ENCODE data around the gene NPAS3. TPM values are rescaled to one million over a fixed set of nuclear protein-coding genes. Genes with fewer than 3 reads are reported as not detected.

NPAS3 gene
- total RNA-seq, 1 donor from 2014 or later = 2.0 TPM

GRCh38 chr14:33728010-33728498 is 789.4 kb downstream of the NPAS3 start:
- no peak for TF ChIP-seq CTCF (IDR thresholded peaks at IDR 0.05; ENCODE audit: insufficient read depth, low read length, poor library complexity, severe bottlenecking)
- Histone ChIP-seq H3K36me3 (ENCODE audit: control insufficient read depth, insufficient read depth, low read length) (no peaks in the 10 kb centered on the region), H3K4me3 (ENCODE audit: low read depth, low read length) (no peak overlapping the region), H3K27me3 (ENCODE audit: control insufficient read depth, insufficient read depth, low read length) (no peaks in the 10 kb centered on the region)
- DNase-seq (ENCODE audit: low read depth) = no peak

GRCh38 chr14:33730156-33730555 is 791.5 kb downstream of the NPAS3 start:
- Histone ChIP-seq H3K36me3 (ENCODE audit: control insufficient read depth, insufficient read depth, low read length) (no peaks in the 10 kb centered on the region), H3K4me3 (ENCODE audit: low read depth, low read length) (no peak overlapping the region), H3K27me3 (ENCODE audit: control insufficient read depth, insufficient read depth, low read length) (no peaks in the 10 kb centered on the region)
- TF ChIP-seq CTCF (IDR thresholded peaks at IDR 0.05; ENCODE audit: insufficient read depth, low read length, poor library complexity, severe bottlenecking) = no peak
- no peak for DNase-seq (ENCODE audit: low read depth)

GRCh38 chr14:33732175-33732574 is 793.5 kb downstream of the NPAS3 start:
- no peak for TF ChIP-seq CTCF (IDR thresholded peaks at IDR 0.05; ENCODE audit: insufficient read depth, low read length, poor library complexity, severe bottlenecking)
- H3K36me3 ChIP-seq (ENCODE audit: control insufficient read depth, insufficient read depth, low read length) = no peaks in the 10 kb centered on the region
- DNase-seq (ENCODE audit: low read depth) = no peak
- no peak overlapping the region for H3K4me3 ChIP-seq (ENCODE audit: low read depth, low read length)
- no peaks in the 10 kb centered on the region for H3K27me3 ChIP-seq (ENCODE audit: control insufficient read depth, insufficient read depth, low read length)

- DNase-seq (ENCODE audit: low read depth) = no peak
- Histone ChIP-seq H3K27me3 (ENCODE audit: control insufficient read depth, insufficient read depth, low read length) (no peaks in the 10 kb centered on the region), H3K36me3 (ENCODE audit: control insufficient read depth, insufficient read depth, low read length) (no peaks in the 10 kb centered on the region), H3K4me3 (ENCODE audit: low read depth, low read length) (no peak overlapping the region)
- no peak for TF ChIP-seq CTCF (IDR thresholded peaks at IDR 0.05; ENCODE audit: insufficient read depth, low read length, poor library complexity, severe bottlenecking)
Observed at GRCh38 chr14:33733310-33733709, 794.6 kb downstream of the NPAS3 start.

GRCh38 chr14:33733721-33734120 is 795.0 kb downstream of the NPAS3 start:
- no peak for DNase-seq (ENCODE audit: low read depth)
- H3K27me3 ChIP-seq (ENCODE audit: control insufficient read depth, insufficient read depth, low read length) = no peaks in the 10 kb centered on the region
- H3K36me3 ChIP-seq (ENCODE audit: control insufficient read depth, insufficient read depth, low read length) = no peaks in the 10 kb centered on the region
- no peak for TF ChIP-seq CTCF (IDR thresholded peaks at IDR 0.05; ENCODE audit: insufficient read depth, low read length, poor library complexity, severe bottlenecking)
- H3K4me3 ChIP-seq (ENCODE audit: low read depth, low read length) = no peak overlapping the region

GRCh38 chr14:33734387-33734786 is 795.7 kb downstream of the NPAS3 start:
- H3K4me3 ChIP-seq (ENCODE audit: low read depth, low read length) = no peak overlapping the region
- no peak for DNase-seq (ENCODE audit: low read depth)
- no peaks in the 10 kb centered on the region for H3K36me3 ChIP-seq (ENCODE audit: control insufficient read depth, insufficient read depth, low read length)
- no peak for TF ChIP-seq CTCF (IDR thresholded peaks at IDR 0.05; ENCODE audit: insufficient read depth, low read length, poor library complexity, severe bottlenecking)
- no peaks in the 10 kb centered on the region for H3K27me3 ChIP-seq (ENCODE audit: control insufficient read depth, insufficient read depth, low read length)

Measured in kidney epithelial cell (primary cell).